ENCODE results near the gene AURKAIP1.

DNA sequence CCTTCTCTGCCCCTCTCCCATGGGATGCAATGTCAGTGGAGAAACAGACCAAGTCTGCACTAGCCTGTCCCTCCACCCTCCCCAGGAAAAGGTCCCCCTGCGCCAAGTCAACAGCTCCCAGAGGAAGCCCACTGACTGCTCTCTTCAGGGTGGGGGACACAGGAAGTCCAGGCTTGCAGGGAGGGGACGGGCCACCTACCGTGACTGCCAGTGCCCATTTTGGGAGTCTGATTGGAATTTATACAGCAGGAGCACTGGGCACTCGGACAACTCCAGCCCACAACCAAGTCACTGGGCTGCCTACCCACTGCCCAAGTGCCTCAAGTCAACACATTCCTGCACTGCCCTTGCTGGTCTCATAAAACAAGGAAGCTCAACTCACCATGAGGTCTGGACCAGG is 18.0 kb upstream of the AURKAIP1 start:
- TF ChIP-seq SUZ12 (IDR thresholded peaks at IDR 0.05) (no peak), TARDBP (IDR thresholded peaks at IDR 0.05) (no peak), NFRKB (IDR thresholded peaks at IDR 0.05) (no peak), ZNF384 (IDR thresholded peaks at IDR 0.05) (no peak), HDGF (IDR thresholded peaks at IDR 0.05; ENCODE audit: borderline replicate concordance) (no peak)

Data from HEK293T (cell line).